Measurements from ENCODE around the gene DNAAF8. TPM values are rescaled to one million over a fixed set of nuclear protein-coding genes. Genes with fewer than 3 reads are reported as not detected.

The DNAAF8 gene
- total RNA-seq, 4 donors from 2014 or later = 0.44 to 1.2 (median 0.91) TPM

- in situ Hi-C loops (cut with MboI; ENCODE audit: low sequenced_read_pairs in 4 of 4) (no loop called here), intact Hi-C loops (cut with DNase I; ENCODE audit: low total_unique reads) (loop anchor here (10.0 kb wide), 1 partner anchor 1990 kb away; no protein-coding TSS in a partner anchor)
- ATAC-seq = no peak
- H3K27ac ChIP-seq = no peak overlapping the region
- no peak overlapping the region for H3K4me3 ChIP-seq
- no peak for DNase-seq
- no peaks in the 10 kb centered on the region for H3K27me3 ChIP-seq
- no peaks in the 10 kb centered on the region for H3K9me3 ChIP-seq
- no peaks in the 10 kb centered on the region for H3K4me1 ChIP-seq
- H3K36me3 ChIP-seq = peaks cover 0 to 42% of the 10 kb centered on the region in 2 donors
- TF ChIP-seq, protein P1, sequence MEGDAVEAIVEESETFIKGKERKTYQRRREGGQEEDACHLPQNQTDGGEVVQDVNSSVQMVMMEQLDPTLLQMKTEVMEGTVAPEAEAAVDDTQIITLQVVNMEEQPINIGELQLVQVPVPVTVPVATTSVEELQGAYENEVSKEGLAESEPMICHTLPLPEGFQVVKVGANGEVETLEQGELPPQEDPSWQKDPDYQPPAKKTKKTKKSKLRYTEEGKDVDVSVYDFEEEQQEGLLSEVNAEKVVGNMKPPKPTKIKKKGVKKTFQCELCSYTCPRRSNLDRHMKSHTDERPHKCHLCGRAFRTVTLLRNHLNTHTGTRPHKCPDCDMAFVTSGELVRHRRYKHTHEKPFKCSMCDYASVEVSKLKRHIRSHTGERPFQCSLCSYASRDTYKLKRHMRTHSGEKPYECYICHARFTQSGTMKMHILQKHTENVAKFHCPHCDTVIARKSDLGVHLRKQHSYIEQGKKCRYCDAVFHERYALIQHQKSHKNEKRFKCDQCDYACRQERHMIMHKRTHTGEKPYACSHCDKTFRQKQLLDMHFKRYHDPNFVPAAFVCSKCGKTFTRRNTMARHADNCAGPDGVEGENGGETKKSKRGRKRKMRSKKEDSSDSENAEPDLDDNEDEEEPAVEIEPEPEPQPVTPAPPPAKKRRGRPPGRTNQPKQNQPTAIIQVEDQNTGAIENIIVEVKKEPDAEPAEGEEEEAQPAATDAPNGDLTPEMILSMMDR (IDR thresholded peaks at IDR 0.05 in 4 of 5, conservative IDR thresholded peaks at IDR 0.05 in 1 of 5) = no peak
- TF ChIP-seq POLR2A (IDR thresholded peaks at IDR 0.05) = no peak
These were observed 9.6 kb upstream of the DNAAF8 start for GRCh38 chr16:4724661-4725270.

GRCh38 chr16:4726616-4727015 is 7.7 kb upstream of the DNAAF8 start:
- no peak for ATAC-seq
- in situ Hi-C loops (cut with MboI; ENCODE audit: low sequenced_read_pairs in 4 of 4) = no loop called here
- H3K36me3 ChIP-seq = peaks cover 0 to 48% of the 10 kb centered on the region in 2 donors

GRCh38 chr16:4728676-4729075 is 5.7 kb upstream of the DNAAF8 start:
- in situ Hi-C loops (cut with MboI; ENCODE audit: low sequenced_read_pairs in 4 of 4) (no loop called here), intact Hi-C loops (cut with DNase I; ENCODE audit: low total_unique reads) (loop anchor here (10.0 kb wide), 1 partner anchor 1994 kb away; no protein-coding TSS in a partner anchor)
- Histone ChIP-seq H3K4me3 (no peak overlapping the region), H3K9me3 (no peaks in the 10 kb centered on the region), H3K36me3 (peaks cover 0 to 39% of the 10 kb centered on the region in 2 donors), H3K27me3 (no peaks in the 10 kb centered on the region), H3K27ac (no peak overlapping the region), H3K4me1 (peaks cover 6 to 8% of the 10 kb centered on the region in 2 donors)
- no peak for TF ChIP-seq POLR2A (IDR thresholded peaks at IDR 0.05)
- TF ChIP-seq, protein P1 (IDR thresholded peaks at IDR 0.05 in 4 of 5, conservative IDR thresholded peaks at IDR 0.05 in 1 of 5) = no peak
- DNase-seq (no peak), ATAC-seq (no peak)

More at GRCh38 chr16:4726616-4727015, 7.7 kb upstream of the DNAAF8 start:
- intact Hi-C loops (cut with DNase I; ENCODE audit: low total_unique reads) = loop anchor here (10.0 kb wide), 1 partner anchor 1992 kb away; no protein-coding TSS in a partner anchor
- DNase-seq = no peak
- Histone ChIP-seq H3K9me3 (no peaks in the 10 kb centered on the region), H3K27ac (no peak overlapping the region), H3K27me3 (no peaks in the 10 kb centered on the region), H3K4me1 (no peaks in the 10 kb centered on the region), H3K4me3 (no peak overlapping the region)
- no peak for TF ChIP-seq POLR2A (IDR thresholded peaks at IDR 0.05)
- TF ChIP-seq, protein P1 (IDR thresholded peaks at IDR 0.05 in 4 of 5, conservative IDR thresholded peaks at IDR 0.05 in 1 of 5) = no peak

DNA sequence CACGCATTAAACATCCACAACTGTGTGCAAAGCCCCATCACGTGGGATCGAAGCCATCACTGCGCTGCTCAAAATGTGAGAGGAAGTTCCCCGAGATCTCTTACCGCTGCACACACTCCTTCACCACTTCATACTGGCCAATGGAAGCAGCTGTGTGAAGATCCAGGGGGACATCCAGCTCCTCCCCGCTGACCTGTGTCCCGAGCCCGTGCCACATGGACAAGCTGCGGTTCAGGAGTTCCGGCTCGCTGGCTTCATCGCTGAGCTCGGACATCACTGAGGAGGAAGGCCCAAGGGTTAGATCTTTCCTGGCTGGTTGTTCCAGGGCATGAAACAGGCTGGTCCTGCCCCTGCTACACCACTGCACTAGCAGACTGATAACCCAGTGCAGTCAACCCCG is 4.5 kb upstream of the DNAAF8 start:
- H3K27ac ChIP-seq = no peak overlapping the region
- ATAC-seq = no peak
- peaks cover 8% of the 10 kb centered on the region in 2 donors for H3K4me1 ChIP-seq
- H3K36me3 ChIP-seq = peaks cover 0 to 30% of the 10 kb centered on the region in 2 donors
- intact Hi-C loops (cut with DNase I; ENCODE audit: low total_unique reads) = loop anchor here (10.0 kb wide), 1 partner anchor 1995 kb away; no protein-coding TSS in a partner anchor
- in situ Hi-C loops (cut with MboI; ENCODE audit: low sequenced_read_pairs in 4 of 4) = no loop called here
- no peak for TF ChIP-seq POLR2A (IDR thresholded peaks at IDR 0.05)
- TF ChIP-seq, protein P1 (IDR thresholded peaks at IDR 0.05 in 4 of 5, conservative IDR thresholded peaks at IDR 0.05 in 1 of 5) = no peak
- no peak overlapping the region for H3K4me3 ChIP-seq
- H3K9me3 ChIP-seq = no peaks in the 10 kb centered on the region
- no peaks in the 10 kb centered on the region for H3K27me3 ChIP-seq
- DNase-seq = no peak

All from gastrocnemius medialis (tissue), 4 donors.